T-helper 22 cell (primary cell): ENCODE data around the gene PNMA8A.

Experiments used
- DNase-seq: peaks from one replicate; pipeline ENCODE4 v3.0.0-alpha.2; 2020; ENCODE audit warnings: low read depth

Gene PNMA8A

GRCh38 chr19:46492841-46493235, 21.5 kb upstream of the PNMA8A start:
- no peak for DNase-seq

- no peak for DNase-seq
Observed at GRCh38 chr19:46491975-46492682, 20.8 kb upstream of the PNMA8A start.

GRCh38 chr19:46490774-46491173, 19.4 kb upstream of the PNMA8A start:
- DNase-seq: no peak

- DNase-seq: no peak
Observed at GRCh38 chr19:46489445-46490272, 18.3 kb upstream of the PNMA8A start.

- DNase-seq: no peak
Observed at GRCh38 chr19:46488551-46488950, 17.2 kb upstream of the PNMA8A start.

- peak; percentile 28 for DNase-seq
Observed at GRCh38 chr19:46487802-46488445, 16.6 kb upstream of the PNMA8A start.

- DNase-seq: no peak
Observed at GRCh38 chr19:46487178-46487801, 15.9 kb upstream of the PNMA8A start.

- no peak for DNase-seq
Observed at GRCh38 chr19:46486358-46486757, 15.0 kb upstream of the PNMA8A start.

- no peak for DNase-seq
Observed at GRCh38 chr19:46484656-46485055, 13.3 kb upstream of the PNMA8A start.

GRCh38 chr19:46482631-46483030, 11.3 kb upstream of the PNMA8A start:
- DNase-seq: no peak

- DNase-seq: no peak
Observed at GRCh38 chr19:46481947-46482346, 10.6 kb upstream of the PNMA8A start.

GRCh38 chr19:46481223-46481848, 10.0 kb upstream of the PNMA8A start:
- no peak for DNase-seq

- no peak for DNase-seq
Observed at GRCh38 chr19:46480415-46480814, 9.1 kb upstream of the PNMA8A start.

- no peak for DNase-seq
Observed at GRCh38 chr19:46478356-46478986, 7.1 kb upstream of the PNMA8A start.

- no peak for DNase-seq
Observed at GRCh38 chr19:46475986-46476385, 4.6 kb upstream of the PNMA8A start.

GRCh38 chr19:46474211-46474610, 2.8 kb upstream of the PNMA8A start:
- no peak for DNase-seq

GRCh38 chr19:46472592-46472991, 1.2 kb upstream of the PNMA8A start:
- DNase-seq: no peak

GRCh38 chr19:46471811-46472543, 614 bp upstream of the PNMA8A start:
- no peak for DNase-seq

GRCh38 chr19:46470376-46470775, 987 bp downstream of the PNMA8A start:
- no peak for DNase-seq

GRCh38 chr19:46469541-46470185, 1.7 kb downstream of the PNMA8A start:
- DNase-seq: no peak
